GM12872 (cell line): Measurements from ENCODE around the gene GSTM2.

ENCODE experiments used
- TF ChIP-seq, protein P1 (sequence below): IDR thresholded peaks from 3 replicates; pipeline ENCODE4 v1.5.1; 2011; ENCODE audit warnings: low read depth, mild to moderate bottlenecking, low read length, moderate library complexity; ENCODE audit not compliant: insufficient read depth

Gene GSTM2

DNA sequence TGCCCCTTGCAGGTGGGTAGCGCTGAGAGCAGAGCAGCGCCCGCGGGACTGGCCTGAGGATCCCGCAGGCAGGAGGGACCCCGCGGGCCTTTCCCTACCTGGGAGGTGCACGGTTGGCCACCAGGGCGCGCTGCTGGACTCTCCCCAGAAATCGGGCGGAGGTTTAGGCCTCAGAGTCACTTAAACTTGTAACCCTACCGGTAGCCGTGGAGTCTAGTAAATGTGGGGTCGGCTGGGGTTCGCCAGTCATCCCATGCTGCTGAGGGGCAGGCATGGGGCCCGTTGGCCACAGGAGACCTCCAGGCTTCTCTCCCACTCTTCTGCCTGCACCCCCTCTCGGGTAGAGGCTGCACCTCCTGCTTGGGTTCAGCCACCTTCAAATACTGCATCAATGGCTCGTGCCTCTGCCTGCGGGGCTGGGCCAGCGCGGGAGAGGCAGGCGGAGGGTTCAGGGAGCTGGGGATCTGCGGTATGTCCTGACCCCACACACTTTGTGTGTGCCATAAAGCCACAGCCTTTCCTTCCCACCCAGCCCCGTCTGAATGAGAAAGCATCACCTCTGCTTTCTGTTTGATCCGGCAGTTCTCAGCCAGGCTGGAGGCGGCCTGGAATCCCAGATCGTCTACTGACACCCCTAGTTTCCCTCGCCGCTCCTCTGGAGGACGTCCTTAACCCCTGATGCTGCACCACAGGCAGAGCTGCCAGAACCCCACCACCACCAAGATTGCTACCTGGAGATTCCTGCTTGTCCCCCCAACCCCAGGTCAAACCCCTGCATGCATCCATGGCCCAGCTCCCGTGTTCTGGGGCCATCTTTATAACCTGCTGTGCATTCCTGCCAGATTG is 24.2 kb upstream of the GSTM2 start:
- TF ChIP-seq, protein P1, sequence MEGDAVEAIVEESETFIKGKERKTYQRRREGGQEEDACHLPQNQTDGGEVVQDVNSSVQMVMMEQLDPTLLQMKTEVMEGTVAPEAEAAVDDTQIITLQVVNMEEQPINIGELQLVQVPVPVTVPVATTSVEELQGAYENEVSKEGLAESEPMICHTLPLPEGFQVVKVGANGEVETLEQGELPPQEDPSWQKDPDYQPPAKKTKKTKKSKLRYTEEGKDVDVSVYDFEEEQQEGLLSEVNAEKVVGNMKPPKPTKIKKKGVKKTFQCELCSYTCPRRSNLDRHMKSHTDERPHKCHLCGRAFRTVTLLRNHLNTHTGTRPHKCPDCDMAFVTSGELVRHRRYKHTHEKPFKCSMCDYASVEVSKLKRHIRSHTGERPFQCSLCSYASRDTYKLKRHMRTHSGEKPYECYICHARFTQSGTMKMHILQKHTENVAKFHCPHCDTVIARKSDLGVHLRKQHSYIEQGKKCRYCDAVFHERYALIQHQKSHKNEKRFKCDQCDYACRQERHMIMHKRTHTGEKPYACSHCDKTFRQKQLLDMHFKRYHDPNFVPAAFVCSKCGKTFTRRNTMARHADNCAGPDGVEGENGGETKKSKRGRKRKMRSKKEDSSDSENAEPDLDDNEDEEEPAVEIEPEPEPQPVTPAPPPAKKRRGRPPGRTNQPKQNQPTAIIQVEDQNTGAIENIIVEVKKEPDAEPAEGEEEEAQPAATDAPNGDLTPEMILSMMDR: peak; percentile 90

DNA sequence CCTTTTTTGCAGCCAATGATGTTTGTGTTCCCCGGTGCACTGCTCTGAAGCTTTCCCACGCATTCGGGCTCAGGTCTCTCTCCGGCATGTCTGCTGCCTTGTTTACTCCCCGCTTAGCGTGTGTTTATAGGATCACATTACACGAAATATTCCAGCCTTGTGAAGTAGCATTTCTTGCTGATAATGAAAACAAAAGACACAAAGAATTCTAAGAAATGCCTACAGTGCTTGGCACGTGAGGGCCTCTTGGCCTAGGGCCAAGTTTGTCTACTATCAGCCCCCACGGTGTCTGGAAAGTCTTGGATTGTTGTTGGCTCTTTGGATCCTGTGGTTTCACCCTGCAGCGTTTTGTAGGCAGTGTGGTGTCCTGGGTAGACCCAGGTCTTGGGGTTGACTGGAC is 23.2 kb upstream of the GSTM2 start:
- TF ChIP-seq, protein P1: no peak

DNA sequence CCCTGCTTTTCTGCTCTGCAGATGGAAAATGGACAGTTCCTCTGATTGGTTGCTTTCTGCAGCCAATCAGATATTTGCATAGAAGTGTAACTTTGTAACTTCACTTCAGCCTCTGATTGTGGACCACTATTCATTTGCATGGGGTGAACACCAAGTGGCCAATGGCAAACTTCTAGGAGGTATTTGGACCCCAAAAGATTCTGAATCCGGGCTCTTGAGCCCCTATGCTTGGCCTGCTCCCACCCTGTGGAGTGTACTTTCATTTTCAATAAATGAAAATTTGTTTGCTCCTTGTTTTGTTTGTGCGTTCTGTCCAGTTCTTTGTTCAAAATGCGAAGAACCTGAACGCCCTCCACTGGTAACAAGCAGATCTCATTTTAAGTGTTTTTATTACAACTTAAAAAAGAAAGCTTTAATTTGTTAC is 18.4 kb upstream of the GSTM2 start:
- TF ChIP-seq, protein P1: peak; percentile 18; the same call in 1 of the 3 replicates

DNA sequence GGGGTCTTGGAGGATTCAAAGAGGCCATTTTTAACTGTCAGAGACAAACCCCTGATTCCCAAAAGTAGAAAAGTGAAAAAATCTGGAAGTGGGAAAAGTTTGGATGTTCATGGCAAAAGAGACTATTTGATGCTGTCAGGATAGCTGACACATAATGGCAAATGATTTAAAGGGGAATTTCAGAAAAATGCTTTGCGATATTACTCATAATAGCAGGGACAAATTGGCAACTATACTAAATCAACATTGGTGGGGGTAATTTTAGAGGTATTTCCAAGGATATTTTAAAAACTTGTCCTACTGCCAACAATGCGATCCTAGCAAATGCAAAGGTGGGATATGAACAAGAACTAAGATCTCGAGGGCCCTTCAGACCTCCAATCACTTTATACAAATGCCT is 17.2 kb upstream of the GSTM2 start:
- TF ChIP-seq, protein P1: no peak

DNA sequence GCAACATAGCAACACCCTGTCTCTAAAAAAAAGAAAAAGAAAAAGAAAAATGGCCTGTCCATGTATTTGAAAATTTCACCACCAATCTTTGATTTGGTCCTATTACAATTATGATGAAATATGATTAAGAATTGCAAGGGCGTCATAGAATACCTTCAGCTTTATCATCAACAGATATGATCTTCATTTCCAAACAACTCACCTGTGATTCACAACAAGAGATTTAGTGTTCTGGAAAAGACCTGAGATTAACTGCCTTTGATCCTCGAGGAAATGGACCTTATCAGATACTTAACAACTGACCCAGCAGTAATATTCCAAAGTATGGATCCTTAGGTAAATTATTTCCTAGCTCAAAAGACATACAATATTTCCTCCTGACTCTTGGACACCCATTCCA is 15.5 kb upstream of the GSTM2 start:
- TF ChIP-seq, protein P1: no peak

DNA sequence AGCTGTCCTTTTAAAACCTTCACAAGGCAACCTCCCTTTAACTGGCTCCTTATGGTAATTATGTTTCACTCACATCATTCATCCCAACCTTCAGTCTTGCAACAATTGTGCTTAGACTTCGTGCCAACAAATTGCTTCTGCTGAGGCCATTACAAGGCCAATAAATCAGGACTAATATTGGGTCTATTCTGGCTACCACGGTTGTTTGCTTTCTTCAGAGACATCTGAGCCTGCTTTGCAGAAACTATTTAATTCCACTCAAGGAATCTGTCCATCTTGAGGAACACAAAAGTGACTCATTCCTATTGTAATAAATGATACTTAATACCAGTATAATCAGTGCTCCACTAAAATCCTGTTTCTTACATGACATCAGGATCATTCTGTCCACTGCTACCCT is 14.6 kb upstream of the GSTM2 start:
- TF ChIP-seq, protein P1: no peak

DNA sequence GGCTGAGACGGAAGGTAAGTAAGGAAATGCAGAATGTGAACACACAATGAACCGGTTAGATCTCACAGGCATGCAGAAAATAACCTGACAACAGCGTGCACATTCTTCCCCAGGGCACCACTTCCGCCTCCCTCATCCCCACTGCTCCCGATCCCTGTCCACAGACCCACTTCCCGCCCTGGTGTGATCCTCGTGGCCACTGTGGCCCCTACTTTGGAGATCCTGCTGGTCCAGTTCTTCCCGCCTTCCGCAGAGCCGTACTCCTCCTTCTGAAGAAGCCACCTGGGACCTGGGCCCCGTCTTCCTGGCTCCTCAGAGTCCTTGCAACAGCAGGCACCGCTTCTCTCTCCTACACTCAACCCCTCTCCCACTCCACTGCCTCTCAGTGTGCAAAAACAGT is 13.3 kb upstream of the GSTM2 start:
- TF ChIP-seq, protein P1: no peak
